C4-2B (cell line): ENCODE results near the gene GNAL.

Experiments
- ZFX ChIP-seq: fragments of 450-650 bp; IDR thresholded peaks from 2 replicates; pipeline ENCODE4 v1.6.1; 2017
- TF ChIP-seq, protein P1 (sequence below): fragments of 450-650 bp; conservative IDR thresholded peaks from 2 replicates; pipeline ENCODE4 v1.5.1; 2017; ENCODE audit warnings: mild to moderate bottlenecking

GRCh38 chr18:11750581-11751310 is 61.7 kb downstream of the GNAL start:
- TF ChIP-seq, protein P1, sequence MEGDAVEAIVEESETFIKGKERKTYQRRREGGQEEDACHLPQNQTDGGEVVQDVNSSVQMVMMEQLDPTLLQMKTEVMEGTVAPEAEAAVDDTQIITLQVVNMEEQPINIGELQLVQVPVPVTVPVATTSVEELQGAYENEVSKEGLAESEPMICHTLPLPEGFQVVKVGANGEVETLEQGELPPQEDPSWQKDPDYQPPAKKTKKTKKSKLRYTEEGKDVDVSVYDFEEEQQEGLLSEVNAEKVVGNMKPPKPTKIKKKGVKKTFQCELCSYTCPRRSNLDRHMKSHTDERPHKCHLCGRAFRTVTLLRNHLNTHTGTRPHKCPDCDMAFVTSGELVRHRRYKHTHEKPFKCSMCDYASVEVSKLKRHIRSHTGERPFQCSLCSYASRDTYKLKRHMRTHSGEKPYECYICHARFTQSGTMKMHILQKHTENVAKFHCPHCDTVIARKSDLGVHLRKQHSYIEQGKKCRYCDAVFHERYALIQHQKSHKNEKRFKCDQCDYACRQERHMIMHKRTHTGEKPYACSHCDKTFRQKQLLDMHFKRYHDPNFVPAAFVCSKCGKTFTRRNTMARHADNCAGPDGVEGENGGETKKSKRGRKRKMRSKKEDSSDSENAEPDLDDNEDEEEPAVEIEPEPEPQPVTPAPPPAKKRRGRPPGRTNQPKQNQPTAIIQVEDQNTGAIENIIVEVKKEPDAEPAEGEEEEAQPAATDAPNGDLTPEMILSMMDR, result no peak
- TF ChIP-seq ZFX, result no peak
